PFSK-1 (cell line): ENCODE data around the gene LEFTY2.

Experiments
- FOXP2 ChIP-seq: optimal IDR thresholded peaks from 2 replicates; pipeline ENCODE3; 2011; ENCODE audit warnings: borderline replicate concordance, control low read depth, inconsistent platforms; ENCODE audit not compliant: insufficient read depth; ENCODE audit errors: extremely low read length, extremely low read depth
- POLR2AphosphoS5 ChIP-seq: IDR thresholded peaks from 2 replicates; pipeline ENCODE4 v1.6.1; 2012; ENCODE audit warnings: low read depth, mild to moderate bottlenecking, control low read depth, low read length, moderate library complexity
- SIN3A ChIP-seq: IDR thresholded peaks from 2 replicates; pipeline ENCODE4 v1.6.1; 2012; ENCODE audit warnings: mild to moderate bottlenecking, low read length, moderate library complexity, borderline replicate concordance; ENCODE audit not compliant: insufficient read depth
- TAF1 ChIP-seq: IDR thresholded peaks from 2 replicates; pipeline ENCODE4 v1.6.1; 2012; ENCODE audit warnings: low read length, control low read depth, borderline replicate concordance; ENCODE audit not compliant: insufficient read depth
- TF ChIP-seq, protein P1 (sequence below), 2 experiments: IDR thresholded peaks; 2 replicates each; pipeline versions ENCODE4 v1.6.1 to v1.8.0; 2011 to 2012; ENCODE audit warnings: low read depth in 2 of 2, low read length in 2 of 2, control low read depth in 1 of 2, inconsistent platforms in 1 of 2, mild to moderate bottlenecking in 1 of 2, moderate library complexity in 1 of 2; ENCODE audit not compliant: insufficient read depth in 1 of 2

The LEFTY2 gene

DNA sequence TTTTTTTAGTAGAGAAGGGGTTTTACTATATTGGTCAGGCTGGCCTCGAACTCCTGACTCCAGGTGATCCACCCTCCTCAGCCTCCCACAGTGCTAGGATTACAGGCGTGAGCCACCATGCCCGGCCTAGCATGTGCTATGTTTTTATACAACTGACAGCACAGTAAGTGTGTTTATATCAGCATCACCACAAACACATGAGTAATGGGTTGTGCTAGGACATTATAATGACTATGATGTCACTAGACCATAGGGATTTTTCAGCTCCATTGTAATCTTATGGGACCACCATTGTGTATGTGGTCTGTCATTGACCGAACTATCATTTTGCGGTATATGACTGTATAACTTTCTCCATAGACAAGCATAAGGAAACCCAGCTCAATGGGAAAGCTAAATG, 6.3 kb downstream of the LEFTY2 start:
- TF ChIP-seq TAF1 (no peak), FOXP2 (no peak), POLR2AphosphoS5 (no peak), SIN3A (no peak)
- TF ChIP-seq, protein P1, sequence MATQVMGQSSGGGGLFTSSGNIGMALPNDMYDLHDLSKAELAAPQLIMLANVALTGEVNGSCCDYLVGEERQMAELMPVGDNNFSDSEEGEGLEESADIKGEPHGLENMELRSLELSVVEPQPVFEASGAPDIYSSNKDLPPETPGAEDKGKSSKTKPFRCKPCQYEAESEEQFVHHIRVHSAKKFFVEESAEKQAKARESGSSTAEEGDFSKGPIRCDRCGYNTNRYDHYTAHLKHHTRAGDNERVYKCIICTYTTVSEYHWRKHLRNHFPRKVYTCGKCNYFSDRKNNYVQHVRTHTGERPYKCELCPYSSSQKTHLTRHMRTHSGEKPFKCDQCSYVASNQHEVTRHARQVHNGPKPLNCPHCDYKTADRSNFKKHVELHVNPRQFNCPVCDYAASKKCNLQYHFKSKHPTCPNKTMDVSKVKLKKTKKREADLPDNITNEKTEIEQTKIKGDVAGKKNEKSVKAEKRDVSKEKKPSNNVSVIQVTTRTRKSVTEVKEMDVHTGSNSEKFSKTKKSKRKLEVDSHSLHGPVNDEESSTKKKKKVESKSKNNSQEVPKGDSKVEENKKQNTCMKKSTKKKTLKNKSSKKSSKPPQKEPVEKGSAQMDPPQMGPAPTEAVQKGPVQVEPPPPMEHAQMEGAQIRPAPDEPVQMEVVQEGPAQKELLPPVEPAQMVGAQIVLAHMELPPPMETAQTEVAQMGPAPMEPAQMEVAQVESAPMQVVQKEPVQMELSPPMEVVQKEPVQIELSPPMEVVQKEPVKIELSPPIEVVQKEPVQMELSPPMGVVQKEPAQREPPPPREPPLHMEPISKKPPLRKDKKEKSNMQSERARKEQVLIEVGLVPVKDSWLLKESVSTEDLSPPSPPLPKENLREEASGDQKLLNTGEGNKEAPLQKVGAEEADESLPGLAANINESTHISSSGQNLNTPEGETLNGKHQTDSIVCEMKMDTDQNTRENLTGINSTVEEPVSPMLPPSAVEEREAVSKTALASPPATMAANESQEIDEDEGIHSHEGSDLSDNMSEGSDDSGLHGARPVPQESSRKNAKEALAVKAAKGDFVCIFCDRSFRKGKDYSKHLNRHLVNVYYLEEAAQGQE (IDR thresholded peaks at IDR 0.05; ENCODE audit: insufficient read depth in 1 of 2, low read depth in 2 of 2, low read length in 2 of 2) = no peak

DNA sequence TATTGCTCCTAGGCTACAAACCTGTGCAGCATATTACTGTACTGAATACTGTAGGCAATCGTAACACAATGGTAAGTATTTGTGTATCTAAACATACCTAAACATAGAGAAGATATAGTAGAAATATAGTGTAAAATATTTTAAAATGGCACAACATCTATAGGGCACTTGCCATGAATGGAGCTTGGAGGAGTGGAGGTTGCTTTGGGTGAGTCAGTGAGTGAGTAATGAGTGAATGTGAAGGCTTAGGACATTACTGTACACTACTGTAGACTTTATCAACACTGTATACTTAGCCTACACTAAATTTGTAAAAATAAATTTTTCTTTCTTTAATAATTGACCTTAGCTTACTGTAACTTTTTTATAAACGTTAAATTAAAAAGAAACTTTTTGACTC, 7.9 kb downstream of the LEFTY2 start:
- TF ChIP-seq SIN3A = no peak
- no peak for TF ChIP-seq POLR2AphosphoS5
- TF ChIP-seq TAF1 = no peak
- TF ChIP-seq, protein P1 (IDR thresholded peaks at IDR 0.05; ENCODE audit: insufficient read depth in 1 of 2, low read depth in 2 of 2, low read length in 2 of 2) = no peak
- TF ChIP-seq FOXP2 = no peak

GRCh38 chr1:225931270-225932136, 9.5 kb downstream of the LEFTY2 start:
- no peak for TF ChIP-seq POLR2AphosphoS5
- TF ChIP-seq, protein P1 (IDR thresholded peaks at IDR 0.05; ENCODE audit: insufficient read depth in 1 of 2, low read depth in 2 of 2, low read length in 2 of 2) = no peak
- no peak for TF ChIP-seq SIN3A
- no peak for TF ChIP-seq TAF1
- TF ChIP-seq FOXP2 = no peak

DNA sequence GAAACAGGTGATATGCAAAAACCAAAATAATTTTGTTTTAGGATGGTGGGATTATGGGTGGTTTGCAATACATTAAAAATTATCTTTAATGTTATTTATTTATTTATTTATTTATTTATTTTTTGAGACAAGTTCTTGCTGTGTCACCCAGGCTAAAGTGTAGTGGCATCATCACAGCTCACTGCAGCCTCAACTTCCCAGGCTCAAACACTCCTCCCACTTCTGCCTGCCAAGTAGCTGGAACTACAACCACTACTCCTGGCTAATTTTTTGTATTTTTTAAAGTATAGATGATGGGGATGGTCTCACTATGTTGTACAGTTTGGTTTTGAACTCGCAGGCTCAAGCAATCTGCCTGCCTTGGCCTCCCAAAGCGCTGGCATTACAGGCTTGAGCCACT, 10.5 kb downstream of the LEFTY2 start:
- no peak for TF ChIP-seq POLR2AphosphoS5
- TF ChIP-seq, protein P1 (IDR thresholded peaks at IDR 0.05; ENCODE audit: insufficient read depth in 1 of 2, low read depth in 2 of 2, low read length in 2 of 2) = no peak
